GM19099 (cell line): ENCODE measurements around the gene FNDC8.

Source experiments
- POLR2A ChIP-seq: IDR thresholded peaks from 3 replicates; pipeline ENCODE4 v1.6.1; 2011; ENCODE audit warnings: low read depth; ENCODE audit not compliant: insufficient read length; ENCODE audit errors: extremely low read depth

FNDC8 gene

GRCh38 chr17:35087731-35088355 is 33.6 kb upstream of the FNDC8 start:
- peak; percentile 56 for TF ChIP-seq POLR2A

GRCh38 chr17:35088356-35088880 is 33.0 kb upstream of the FNDC8 start:
- no peak for TF ChIP-seq POLR2A

GRCh38 chr17:35088881-35089585 is 32.4 kb upstream of the FNDC8 start:
- TF ChIP-seq POLR2A = peak; percentile 40

GRCh38 chr17:35089586-35090296 is 31.7 kb upstream of the FNDC8 start:
- TF ChIP-seq POLR2A = no peak

- TF ChIP-seq POLR2A = no peak
These were observed 26.5 kb upstream of the FNDC8 start for GRCh38 chr17:35094902-35095301.

- TF ChIP-seq POLR2A = no peak
These were observed 25.7 kb upstream of the FNDC8 start for GRCh38 chr17:35095741-35096140.

GRCh38 chr17:35097776-35098175 is 23.6 kb upstream of the FNDC8 start:
- no peak for TF ChIP-seq POLR2A

GRCh38 chr17:35099908-35100307 is 21.5 kb upstream of the FNDC8 start:
- TF ChIP-seq POLR2A = no peak

- no peak for TF ChIP-seq POLR2A
These were observed 20.4 kb upstream of the FNDC8 start for GRCh38 chr17:35101036-35101435.

GRCh38 chr17:35101725-35102124 is 19.7 kb upstream of the FNDC8 start:
- no peak for TF ChIP-seq POLR2A

- TF ChIP-seq POLR2A = no peak
These were observed 18.1 kb upstream of the FNDC8 start for GRCh38 chr17:35103271-35103670.

GRCh38 chr17:35104844-35105450 is 16.5 kb upstream of the FNDC8 start:
- no peak for TF ChIP-seq POLR2A

GRCh38 chr17:35116845-35117244 is 4.6 kb upstream of the FNDC8 start:
- TF ChIP-seq POLR2A = no peak

- TF ChIP-seq POLR2A = no peak
These were observed 3.4 kb upstream of the FNDC8 start for GRCh38 chr17:35117984-35118383.
